Naive thymus-derived CD8-positive, alpha-beta T cell (primary cell): ENCODE results near the gene ATP2A2. TPM values are rescaled to one million over a fixed set of nuclear protein-coding genes. Genes with fewer than 3 reads are reported as not detected.
A peak's percentile ranks its signal among the peaks of the same experiment; 100 is the strongest.

Source experiments
- ATAC-seq, 2 donors: fragments of 150-1000 bp; cut with Tn5 transposase in 1 of 2; sonication (Bioruptor Pico), chemical (Tn5 transposase) in 1 of 2; 1 replicate in 1 of 2; 2 replicates in 1 of 2; pipeline ENCODE4 v1.10.0; 2021; ENCODE audit warnings: mild to moderate bottlenecking in 2 of 2, moderate library complexity in 2 of 2
- POLR2A ChIA-PET: fragments of 350-600 bp; sonication (Branson Sonifier 250); formaldehyde crosslinking; loops from one replicate; lab custom pipeline; 2021; ENCODE audit warnings: antibody characterized with exemption; lab: Charles Lee
- DNase-seq, 10 donors: peaks; one replicate each; pipeline versions ENCODE4 v3.0.0 to v3.0.0-alpha.2; 2020 to 2022
- H3K27ac Mint-ChIP-seq, 10 donors: one replicate each; pipeline ENCODE4 v1.8.0; 2020 to 2022; ENCODE audit warnings: mild to moderate bottlenecking in 10 of 10, mixed read lengths in 10 of 10, moderate library complexity in 4 of 10, inconsistent platforms in 1 of 10
- H3K27me3 Mint-ChIP-seq, 5 donors: one replicate each; pipeline ENCODE4 v1.8.0; 2021 to 2022; ENCODE audit warnings: mixed read lengths in 5 of 5
- H3K36me3 Mint-ChIP-seq, 3 donors: one replicate each; pipeline ENCODE4 v1.8.0; 2020 to 2022; ENCODE audit warnings: mixed read lengths in 3 of 3, mild to moderate bottlenecking in 2 of 3, inconsistent platforms in 1 of 3
- H3K4me1 Mint-ChIP-seq, 4 donors: one replicate each; pipeline ENCODE4 v1.8.0; 2021 to 2022; ENCODE audit warnings: mixed read lengths in 4 of 4
- H3K4me3 Mint-ChIP-seq, 10 donors: one replicate each; pipeline ENCODE4 v1.8.0; 2020 to 2022; ENCODE audit warnings: mild to moderate bottlenecking in 10 of 10, mixed read lengths in 10 of 10, moderate library complexity in 6 of 10, inconsistent platforms in 1 of 10
- H3K9me3 Mint-ChIP-seq, 9 donors: one replicate each; pipeline ENCODE4 v1.8.0; 2020 to 2022; ENCODE audit warnings: mixed read lengths in 9 of 9, mild to moderate bottlenecking in 3 of 9, inconsistent platforms in 1 of 9, moderate library complexity in 1 of 9
- polyA plus RNA-seq, 3 donors: library from polyadenylated mRNA; unstranded; fragments of 300-500 nt; fragmentation: Illumina TruSeq; gene quantifications; one replicate each; pipeline ENCODE4 v1.2.3, GENCODE V29; 2021
- total RNA-seq, 8 experiments: library from RNA in 2 of 8; stranded (reverse) in 2 of 8; gene quantifications; one replicate each; pipeline ENCODE4 v1.2.3 and lab custom pipeline; 2021 to 2026

ATP2A2 gene
- total and polyA plus RNA-seq, 5 experiments from 2014 or later = 1.7 to 75.6 (median 2.0) TPM

- H3K36me3 Mint-ChIP-seq = peaks cover 0 to 50% (median 0%) of the 10 kb centered on the region in 3 donors
- H3K9me3 Mint-ChIP-seq = no peaks in the 10 kb centered on the region
- peak overlapping the region; percentile 83 to 95 (median 88) for H3K4me3 Mint-ChIP-seq
- peaks cover 0 to 1% (median 0%) of the 10 kb centered on the region in 5 donors for H3K27me3 Mint-ChIP-seq
- H3K27ac Mint-ChIP-seq = peak overlapping the region in 8 of 10 donors; percentile 27 to 94 (median 90)
- POLR2A ChIA-PET = interaction anchor here (0.5 kb wide), 1 partner anchor 115 kb away, joined by 3 read pairs; no protein-coding TSS in a partner anchor
- H3K4me1 Mint-ChIP-seq = peaks cover 17 to 70% (median 62%) of the 10 kb centered on the region in 4 donors
- peak in 2 of 10 donors; percentile 11 to 19 for DNase-seq
- no peak for ATAC-seq
These were observed 2.1 kb downstream of the ATP2A2 start for GRCh38 chr12:110282956-110283817.

- Mint-ChIP-seq H3K36me3 (peaks cover 0 to 64% (median 0%) of the 10 kb centered on the region in 3 donors), H3K9me3 (no peaks in the 10 kb centered on the region), H3K4me3 (peak overlapping the region in 9 of 10 donors; percentile 8 to 91 (median 65)), H3K4me1 (peaks cover 24 to 78% (median 70%) of the 10 kb centered on the region in 4 donors), H3K27ac (peak overlapping the region in 5 of 10 donors; percentile 2 to 69 (median 47)), H3K27me3 (peaks cover 0 to 1% (median 0%) of the 10 kb centered on the region in 5 donors)
- POLR2A ChIA-PET = no interaction called here
- DNase-seq (no peak), ATAC-seq (no peak)
These were observed 3.5 kb downstream of the ATP2A2 start for GRCh38 chr12:110284597-110284996.

GRCh38 chr12:110286623-110287022 lies 5.6 kb downstream of the ATP2A2 start:
- Mint-ChIP-seq H3K27me3 (no peaks in the 10 kb centered on the region), H3K36me3 (peaks cover 0 to 85% (median 0%) of the 10 kb centered on the region in 3 donors), H3K4me3 (peak overlapping the region in 3 of 10 donors; percentile 6 to 48 (median 26)), H3K4me1 (peaks cover 26 to 77% (median 68%) of the 10 kb centered on the region in 4 donors), H3K27ac (peak overlapping the region in 4 of 10 donors; percentile 2 to 69 (median 34)), H3K9me3 (no peaks in the 10 kb centered on the region)
- no peak for DNase-seq
- no peak for ATAC-seq
- POLR2A ChIA-PET = interaction anchor here (0.7 kb wide), 2 partner anchors 145 to 444 kb away, joined by 3 to 4 read pairs; no protein-coding TSS in a partner anchor

- Mint-ChIP-seq H3K27ac (peak overlapping the region in 3 of 10 donors; percentile 25 to 53 (median 51)), H3K4me1 (peaks cover 24 to 68% (median 58%) of the 10 kb centered on the region in 4 donors), H3K27me3 (no peaks in the 10 kb centered on the region), H3K9me3 (no peaks in the 10 kb centered on the region), H3K4me3 (peak overlapping the region in 1 of 10 donors; percentile 13), H3K36me3 (peaks cover 0 to 95% (median 6%) of the 10 kb centered on the region in 3 donors)
- ATAC-seq (no peak), DNase-seq (no peak)
- POLR2A ChIA-PET = interaction anchor here (0.5 to 0.7 kb wide), 4 partner anchors 13 to 1398 kb away, joined by 3 to 6 read pairs (median 4); partner anchors contain the start of genes ACAD10 and BRAP
These were observed 6.9 kb downstream of the ATP2A2 start for GRCh38 chr12:110287986-110288385.

GRCh38 chr12:110289044-110289710 lies 8.1 kb downstream of the ATP2A2 start:
- no peaks in the 10 kb centered on the region for H3K27me3 Mint-ChIP-seq
- peak overlapping the region in 5 of 10 donors; percentile 16 to 53 (median 34) for H3K27ac Mint-ChIP-seq
- ATAC-seq = no peak
- H3K9me3 Mint-ChIP-seq = no peaks in the 10 kb centered on the region
- POLR2A ChIA-PET = interaction anchor here (1.7 kb wide), 1 partner anchor 9 kb away, joined by 4 read pairs; no protein-coding TSS in a partner anchor
- H3K36me3 Mint-ChIP-seq = peaks cover 0 to 94% (median 6%) of the 10 kb centered on the region in 3 donors
- DNase-seq = no peak
- peaks cover 22 to 57% (median 46%) of the 10 kb centered on the region in 4 donors for H3K4me1 Mint-ChIP-seq
- H3K4me3 Mint-ChIP-seq = no peak overlapping the region

- Mint-ChIP-seq H3K9me3 (no peaks in the 10 kb centered on the region), H3K27ac (peak overlapping the region in 3 of 10 donors; percentile 25 to 53 (median 34)), H3K36me3 (peaks cover 0 to 94% (median 6%) of the 10 kb centered on the region in 3 donors), H3K4me3 (no peak overlapping the region), H3K4me1 (peaks cover 19 to 54% (median 41%) of the 10 kb centered on the region in 4 donors), H3K27me3 (no peaks in the 10 kb centered on the region)
- no peak for ATAC-seq
- no peak for DNase-seq
- POLR2A ChIA-PET = interaction anchor here (1.7 kb wide), 1 partner anchor 9 kb away, joined by 4 read pairs; no protein-coding TSS in a partner anchor
These were observed 8.6 kb downstream of the ATP2A2 start for GRCh38 chr12:110289711-110290078.

GRCh38 chr12:110301065-110301806 lies 20.2 kb downstream of the ATP2A2 start:
- H3K27me3 Mint-ChIP-seq = no peaks in the 10 kb centered on the region
- POLR2A ChIA-PET = interaction anchor here (0.6 kb wide), 1 partner anchor 13 kb away, joined by 4 read pairs; no protein-coding TSS in a partner anchor
- H3K9me3 Mint-ChIP-seq = no peaks in the 10 kb centered on the region
- peaks cover 0 to 95% (median 12%) of the 10 kb centered on the region in 3 donors for H3K36me3 Mint-ChIP-seq
- DNase-seq (no peak), ATAC-seq (no peak)
- H3K4me1 Mint-ChIP-seq = peaks cover 14 to 52% (median 39%) of the 10 kb centered on the region in 4 donors
- peak overlapping the region in 8 of 10 donors; percentile 18 to 84 (median 40) for H3K27ac Mint-ChIP-seq
- peak overlapping the region in 2 of 10 donors; percentile 5 to 41 for H3K4me3 Mint-ChIP-seq

GRCh38 chr12:110304061-110304551 lies 23.1 kb downstream of the ATP2A2 start:
- DNase-seq (no peak), ATAC-seq (no peak)
- Mint-ChIP-seq H3K9me3 (no peaks in the 10 kb centered on the region), H3K36me3 (peaks cover 0 to 95% (median 16%) of the 10 kb centered on the region in 3 donors), H3K27me3 (no peaks in the 10 kb centered on the region), H3K4me1 (peaks cover 25 to 64% (median 56%) of the 10 kb centered on the region in 4 donors), H3K4me3 (no peak overlapping the region), H3K27ac (peak overlapping the region in 3 of 10 donors; percentile 10 to 76 (median 44))
- POLR2A ChIA-PET = no interaction called here

- H3K27me3 Mint-ChIP-seq = no peaks in the 10 kb centered on the region
- H3K4me3 Mint-ChIP-seq = no peak overlapping the region
- peaks cover 20 to 59% (median 52%) of the 10 kb centered on the region in 4 donors for H3K4me1 Mint-ChIP-seq
- H3K36me3 Mint-ChIP-seq = peaks cover 0 to 87% (median 16%) of the 10 kb centered on the region in 3 donors
- ATAC-seq (no peak), DNase-seq (no peak)
- H3K27ac Mint-ChIP-seq = peak overlapping the region in 3 of 10 donors; percentile 14 to 78 (median 64)
- no peaks in the 10 kb centered on the region for H3K9me3 Mint-ChIP-seq
- POLR2A ChIA-PET = no interaction called here
These were observed 26.3 kb downstream of the ATP2A2 start for GRCh38 chr12:110307372-110307771.

- H3K4me3 Mint-ChIP-seq = no peak overlapping the region
- peaks cover 0 to 73% (median 8%) of the 10 kb centered on the region in 3 donors for H3K36me3 Mint-ChIP-seq
- POLR2A ChIA-PET = no interaction called here
- no peaks in the 10 kb centered on the region for H3K9me3 Mint-ChIP-seq
- H3K27me3 Mint-ChIP-seq = no peaks in the 10 kb centered on the region
- ATAC-seq = no peak
- H3K27ac Mint-ChIP-seq = peak overlapping the region in 4 of 10 donors; percentile 22 to 61 (median 44)
- H3K4me1 Mint-ChIP-seq = peaks cover 13 to 60% (median 51%) of the 10 kb centered on the region in 4 donors
- no peak for DNase-seq
These were observed 29.7 kb downstream of the ATP2A2 start for GRCh38 chr12:110310763-110311162.

- POLR2A ChIA-PET = interaction anchor here (0.5 kb wide), 1 partner anchor 104 kb away, joined by 3 read pairs; no protein-coding TSS in a partner anchor
- peaks cover 21 to 63% (median 54%) of the 10 kb centered on the region in 4 donors for H3K4me1 Mint-ChIP-seq
- H3K9me3 Mint-ChIP-seq = no peaks in the 10 kb centered on the region
- H3K4me3 Mint-ChIP-seq = no peak overlapping the region
- H3K27ac Mint-ChIP-seq = peak overlapping the region in 6 of 10 donors; percentile 17 to 63 (median 43)
- no peaks in the 10 kb centered on the region for H3K27me3 Mint-ChIP-seq
- H3K36me3 Mint-ChIP-seq = peaks cover 0 to 71% (median 4%) of the 10 kb centered on the region in 3 donors
- ATAC-seq (no peak), DNase-seq (no peak)
These were observed 30.9 kb downstream of the ATP2A2 start for GRCh38 chr12:110311903-110312302.
